Keratinocyte (primary cell): Measurements from ENCODE around the gene PIK3CB. TPM values are rescaled to one million over a fixed set of nuclear protein-coding genes. Genes with fewer than 3 reads are reported as not detected.
A peak's percentile ranks its signal among the peaks of the same experiment; 100 is the strongest.

Experiments
- DNase-seq: peaks from one replicate; pipeline ENCODE4 v3.0.0-alpha.2; 2011; ENCODE audit warnings: low read depth, missing footprints, low spot score
- FAIRE-seq: peaks from 2 replicates; lab custom pipeline; 2011; peaks lifted over from hg19 to GRCh38; lab: Jason Lieb, UNC
- H2AFZ ChIP-seq: 2 replicates; pipeline ENCODE4 v1.6.0; 2012; ENCODE audit warnings: low read length, control low read depth, inconsistent platforms; ENCODE audit not compliant: control insufficient read depth
- H3K27ac ChIP-seq: 2 replicates; pipeline ENCODE4 v1.5.1; 2011; ENCODE audit warnings: low read length; ENCODE audit not compliant: control insufficient read depth, insufficient read depth
- H3K27me3 ChIP-seq: 3 replicates; pipeline ENCODE4 v1.6.0; 2011; ENCODE audit warnings: low read length; ENCODE audit not compliant: control insufficient read depth, insufficient read depth; ENCODE audit errors: extremely low read depth
- H3K36me3 ChIP-seq, 2 experiments: 2 replicates in 1 of 2; 3 replicates in 1 of 2; pipeline ENCODE4 v1.5.1; 2011; ENCODE audit warnings: low read length in 2 of 2, mild to moderate bottlenecking in 1 of 2; ENCODE audit not compliant: control insufficient read depth in 2 of 2, insufficient read depth in 2 of 2; ENCODE audit errors: extremely low read depth in 1 of 2
- H3K4me1 ChIP-seq: 3 replicates; pipeline ENCODE4 v1.5.1; 2011; ENCODE audit warnings: low read length; ENCODE audit not compliant: control insufficient read depth, insufficient read depth; ENCODE audit errors: extremely low read depth
- H3K4me2 ChIP-seq: 3 replicates; pipeline ENCODE4 v1.6.0; 2011; ENCODE audit warnings: low read depth, low read length; ENCODE audit not compliant: control insufficient read depth, insufficient read depth; ENCODE audit errors: extremely low read depth
- H3K4me3 ChIP-seq, 3 experiments: fragments of 200-600 bp in 1 of 3; sonication (generic) in 1 of 3; 2 replicates in 2 of 3; 3 replicates in 1 of 3; pipeline ENCODE4 v1.5.1; 2011 to 2016; ENCODE audit warnings: low read length in 3 of 3, mild to moderate bottlenecking in 3 of 3, control low read depth in 2 of 3, inconsistent platforms in 1 of 3, low read depth in 1 of 3, mixed read lengths in 1 of 3, mixed run types in 1 of 3, moderate library complexity in 1 of 3; ENCODE audit not compliant: control insufficient read depth in 2 of 3, insufficient read depth in 2 of 3; ENCODE audit errors: extremely low read depth in 1 of 3
- H3K79me2 ChIP-seq: 2 replicates; pipeline ENCODE4 v1.6.0; 2012; ENCODE audit warnings: low read length; ENCODE audit not compliant: control insufficient read depth, insufficient read depth
- H3K9ac ChIP-seq: 3 replicates; pipeline ENCODE4 v1.6.0; 2011; ENCODE audit warnings: low read length; ENCODE audit not compliant: control insufficient read depth, insufficient read depth; ENCODE audit errors: extremely low read depth
- H3K9me1 ChIP-seq: 3 replicates; pipeline ENCODE4 v1.6.0; 2011; ENCODE audit warnings: low read length; ENCODE audit not compliant: control insufficient read depth, insufficient read depth; ENCODE audit errors: extremely low read depth
- H3K9me3 ChIP-seq: 2 replicates; pipeline ENCODE4 v1.5.1; 2012; ENCODE audit warnings: low read depth, low read length; ENCODE audit not compliant: control insufficient read depth
- H4K20me1 ChIP-seq: 3 replicates; pipeline ENCODE4 v1.6.0; 2011; ENCODE audit warnings: low read length; ENCODE audit not compliant: control insufficient read depth, insufficient read depth; ENCODE audit errors: extremely low read depth
- CTCF ChIP-seq, 3 experiments: IDR thresholded peaks in 1 of 3; conservative IDR thresholded peaks in 1 of 3; optimal IDR thresholded peaks in 1 of 3; 2 replicates in 2 of 3; 3 replicates in 1 of 3; pipeline versions ENCODE3 to v1.5.1; 2011; ENCODE audit warnings: low read length in 3 of 3, mild to moderate bottlenecking in 3 of 3, moderate library complexity in 2 of 3, control low read depth in 1 of 3, inconsistent platforms in 1 of 3; ENCODE audit not compliant: insufficient read depth in 2 of 3; ENCODE audit errors: extremely low read depth in 1 of 3
- EZH2 ChIP-seq: IDR thresholded peaks from one replicate; pipeline ENCODE4 v1.6.1; 2012; ENCODE audit warnings: inconsistent platforms, mild to moderate bottlenecking, low read length, moderate library complexity
- dilution Hi-C: fragments of 300-500 bp; cut with MboI; formaldehyde crosslinking; loops from one replicate; pipeline ENCODE4 v1.7.0; 2020; ENCODE audit warnings: low sequenced_read_pairs; ENCODE audit not compliant: extremely low pct_ligation_motif_present
- polyA plus RNA-seq, 5 experiments: library from polyadenylated mRNA; depleted of rRNA in 3 of 5; stranded (reverse) in 3 of 5; stranded (forward) in 1 of 5; unstranded in 1 of 5; fragments of >200 nt; gene quantifications; 1 replicate in 1 of 5; 2 replicates in 3 of 5; 3 replicates in 1 of 5; pipeline versions ENCODE4 v1.2.1 to v1.2.3, GENCODE V29; 2011 to 2012; ENCODE audit warnings: missing spikeins in 2 of 5, low read depth in 1 of 5, low replicate concordance in 1 of 5

The PIK3CB gene
- polyA plus RNA-seq, 1 donor (not counting 4 experiments of a cell fraction or from before 2014, with no cell fraction given): 19.9 TPM

DNA sequence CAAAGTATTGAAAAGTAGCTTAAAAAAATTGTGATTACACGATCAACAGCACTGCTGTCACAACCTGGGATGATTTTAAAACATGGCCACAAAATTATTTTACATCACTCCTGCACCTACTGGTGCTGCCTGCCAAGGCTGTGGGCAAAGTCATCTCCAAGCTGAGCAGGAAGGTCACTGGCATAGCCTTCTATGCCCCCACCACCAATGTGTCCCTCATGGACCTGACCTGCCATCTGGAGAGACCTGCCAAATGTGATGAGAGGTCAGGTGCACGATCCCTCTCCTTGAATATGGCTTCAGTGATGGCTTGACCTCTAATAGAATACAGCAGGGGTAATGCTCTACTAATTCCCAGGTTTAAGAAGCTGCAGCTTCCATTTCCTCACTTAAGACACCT is 57.8 kb downstream of the PIK3CB start:
- no peak for FAIRE-seq
- Histone ChIP-seq H3K27ac (no peak overlapping the region), H2AFZ (no peak overlapping the region), H3K4me2 (no peak overlapping the region), H4K20me1 (no peaks in the 10 kb centered on the region), H3K9me1 (no peaks in the 10 kb centered on the region), H3K4me1 (peaks cover 27% of the 10 kb centered on the region), H3K4me3 (no peak overlapping the region), H3K9me3 (no peaks in the 10 kb centered on the region), H3K9ac (no peak overlapping the region), H3K36me3 (peaks cover 0 to 3% of the 10 kb centered on the region in 2 experiments), H3K79me2 (peaks cover 18% of the 10 kb centered on the region), H3K27me3 (no peaks in the 10 kb centered on the region)
- TF ChIP-seq EZH2: no peak
- no peak for TF ChIP-seq CTCF (optimal IDR thresholded peaks at IDR 0.05 in 1 of 3, IDR thresholded peaks at IDR 0.05 in 1 of 3, conservative IDR thresholded peaks at IDR 0.05 in 1 of 3; ENCODE audit: extremely low read depth in 1 of 3, insufficient read depth in 2 of 3, low read length in 3 of 3)
- dilution Hi-C loops: no loop called here
- no peak for DNase-seq

DNA sequence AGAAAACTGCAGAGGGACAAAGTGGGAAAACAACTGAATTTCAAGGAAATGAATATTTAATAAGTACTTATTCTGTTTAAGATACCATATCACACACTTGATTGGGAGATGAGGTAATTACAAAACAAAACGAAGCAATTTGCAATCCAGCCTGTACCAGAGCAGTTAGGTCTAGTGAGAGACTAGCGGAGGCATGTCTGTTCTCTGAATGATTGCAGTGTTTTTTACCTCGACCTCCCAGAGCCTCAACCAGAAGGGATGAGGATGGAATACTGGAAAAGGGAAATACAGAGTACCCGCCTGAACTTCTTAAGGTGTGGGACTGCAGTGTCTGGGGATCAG is 59.5 kb downstream of the PIK3CB start:
- peak; percentile 59 for FAIRE-seq
- H3K79me2 ChIP-seq: peaks cover 18% of the 10 kb centered on the region
- peak overlapping the region; percentile 95 for H3K27ac ChIP-seq
- H3K4me1 ChIP-seq: peaks cover 27% of the 10 kb centered on the region
- dilution Hi-C loops: no loop called here
- H3K9me1 ChIP-seq: no peaks in the 10 kb centered on the region
- no peaks in the 10 kb centered on the region for H4K20me1 ChIP-seq
- TF ChIP-seq CTCF (optimal IDR thresholded peaks at IDR 0.05 in 1 of 3, IDR thresholded peaks at IDR 0.05 in 1 of 3, conservative IDR thresholded peaks at IDR 0.05 in 1 of 3; ENCODE audit: extremely low read depth in 1 of 3, insufficient read depth in 2 of 3, low read length in 3 of 3): no peak
- TF ChIP-seq EZH2: no peak
- peak overlapping the region; percentile 47 for H3K4me2 ChIP-seq
- H3K27me3 ChIP-seq: no peaks in the 10 kb centered on the region
- peak overlapping the region in 1 of 3 experiments; percentile 0 for H3K4me3 ChIP-seq
- no peak for DNase-seq
- peaks cover 0 to 3% of the 10 kb centered on the region in 2 experiments for H3K36me3 ChIP-seq
- peak overlapping the region; percentile 66 for H3K9ac ChIP-seq
- H2AFZ ChIP-seq: peak overlapping the region; percentile 26
- H3K9me3 ChIP-seq: no peaks in the 10 kb centered on the region
